ENCODE measurements around the gene RABAC1. TPM values are rescaled to one million over a fixed set of nuclear protein-coding genes. Genes with fewer than 3 reads are reported as not detected.

Gene RABAC1
- total and polyA plus RNA-seq, 10 of the 15 experiments (the other 5 are each of a cell fraction or from before 2014, with no cell fraction given), result 10.9 to 115 (median 49.2) TPM

DNA sequence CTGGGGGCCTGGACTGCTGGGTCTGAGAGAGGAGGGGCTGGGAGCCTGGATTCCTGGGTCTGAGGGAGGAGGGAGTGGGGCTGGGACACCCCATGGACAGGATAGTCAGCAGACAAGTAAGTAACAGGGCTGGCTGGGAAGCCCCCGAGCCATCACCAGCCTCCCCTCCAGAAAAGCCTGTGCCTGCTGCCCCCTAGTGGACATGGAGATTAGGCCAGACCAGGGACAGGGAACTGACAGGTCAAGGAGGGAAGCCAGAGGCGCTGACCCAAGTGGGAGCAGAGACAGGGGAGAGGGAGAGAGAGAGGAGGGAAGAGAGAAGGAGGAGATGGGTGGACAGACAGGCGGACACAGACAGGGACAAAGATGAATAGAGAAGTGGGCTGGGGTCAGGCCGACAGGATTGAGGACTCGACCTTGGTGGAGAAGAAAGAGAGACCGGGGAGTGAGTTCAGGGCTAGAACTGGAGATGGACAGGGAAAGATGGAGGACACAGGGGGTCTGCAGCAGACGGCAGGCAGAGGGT, 24.2 kb downstream of the RABAC1 start (continued):
- TF ChIP-seq, protein P1, sequence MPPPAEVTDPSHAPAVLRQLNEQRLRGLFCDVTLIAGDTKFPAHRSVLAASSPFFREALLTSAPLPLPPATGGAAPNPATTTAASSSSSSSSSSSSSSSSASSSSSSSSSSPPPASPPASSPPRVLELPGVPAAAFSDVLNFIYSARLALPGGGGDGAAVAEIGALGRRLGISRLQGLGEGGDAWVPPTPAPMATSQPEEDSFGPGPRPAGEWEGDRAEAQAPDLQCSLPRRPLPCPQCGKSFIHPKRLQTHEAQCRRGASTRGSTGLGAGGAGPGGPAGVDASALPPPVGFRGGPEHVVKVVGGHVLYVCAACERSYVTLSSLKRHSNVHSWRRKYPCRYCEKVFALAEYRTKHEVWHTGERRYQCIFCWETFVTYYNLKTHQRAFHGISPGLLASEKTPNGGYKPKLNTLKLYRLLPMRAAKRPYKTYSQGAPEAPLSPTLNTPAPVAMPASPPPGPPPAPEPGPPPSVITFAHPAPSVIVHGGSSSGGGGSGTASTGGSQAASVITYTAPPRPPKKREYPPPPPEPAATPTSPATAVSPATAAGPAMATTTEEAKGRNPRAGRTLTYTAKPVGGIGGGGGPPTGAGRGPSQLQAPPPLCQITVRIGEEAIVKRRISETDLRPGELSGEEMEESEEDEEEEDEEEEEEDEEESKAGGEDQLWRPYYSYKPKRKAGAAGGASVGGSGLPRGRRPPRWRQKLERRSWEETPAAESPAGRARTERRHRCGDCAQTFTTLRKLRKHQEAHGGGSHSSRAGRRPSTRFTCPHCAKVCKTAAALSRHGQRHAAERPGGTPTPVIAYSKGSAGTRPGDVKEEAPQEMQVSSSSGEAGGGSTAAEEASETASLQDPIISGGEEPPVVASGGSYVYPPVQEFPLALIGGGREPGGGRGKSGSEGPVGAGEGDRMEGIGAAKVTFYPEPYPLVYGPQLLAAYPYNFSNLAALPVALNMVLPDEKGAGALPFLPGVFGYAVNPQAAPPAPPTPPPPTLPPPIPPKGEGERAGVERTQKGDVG (CRISPR knock-in tag; IDR thresholded peaks at IDR 0.05), result no peak
- TF ChIP-seq, protein P2, sequence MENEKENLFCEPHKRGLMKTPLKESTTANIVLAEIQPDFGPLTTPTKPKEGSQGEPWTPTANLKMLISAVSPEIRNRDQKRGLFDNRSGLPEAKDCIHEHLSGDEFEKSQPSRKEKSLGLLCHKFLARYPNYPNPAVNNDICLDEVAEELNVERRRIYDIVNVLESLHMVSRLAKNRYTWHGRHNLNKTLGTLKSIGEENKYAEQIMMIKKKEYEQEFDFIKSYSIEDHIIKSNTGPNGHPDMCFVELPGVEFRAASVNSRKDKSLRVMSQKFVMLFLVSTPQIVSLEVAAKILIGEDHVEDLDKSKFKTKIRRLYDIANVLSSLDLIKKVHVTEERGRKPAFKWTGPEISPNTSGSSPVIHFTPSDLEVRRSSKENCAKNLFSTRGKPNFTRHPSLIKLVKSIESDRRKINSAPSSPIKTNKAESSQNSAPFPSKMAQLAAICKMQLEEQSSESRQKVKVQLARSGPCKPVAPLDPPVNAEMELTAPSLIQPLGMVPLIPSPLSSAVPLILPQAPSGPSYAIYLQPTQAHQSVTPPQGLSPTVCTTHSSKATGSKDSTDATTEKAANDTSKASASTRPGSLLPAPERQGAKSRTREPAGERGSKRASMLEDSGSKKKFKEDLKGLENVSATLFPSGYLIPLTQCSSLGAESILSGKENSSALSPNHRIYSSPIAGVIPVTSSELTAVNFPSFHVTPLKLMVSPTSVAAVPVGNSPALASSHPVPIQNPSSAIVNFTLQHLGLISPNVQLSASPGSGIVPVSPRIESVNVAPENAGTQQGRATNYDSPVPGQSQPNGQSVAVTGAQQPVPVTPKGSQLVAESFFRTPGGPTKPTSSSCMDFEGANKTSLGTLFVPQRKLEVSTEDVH (IDR thresholded peaks at IDR 0.05; ENCODE audit: low read depth, partially characterized antibody), result no peak

DNA sequence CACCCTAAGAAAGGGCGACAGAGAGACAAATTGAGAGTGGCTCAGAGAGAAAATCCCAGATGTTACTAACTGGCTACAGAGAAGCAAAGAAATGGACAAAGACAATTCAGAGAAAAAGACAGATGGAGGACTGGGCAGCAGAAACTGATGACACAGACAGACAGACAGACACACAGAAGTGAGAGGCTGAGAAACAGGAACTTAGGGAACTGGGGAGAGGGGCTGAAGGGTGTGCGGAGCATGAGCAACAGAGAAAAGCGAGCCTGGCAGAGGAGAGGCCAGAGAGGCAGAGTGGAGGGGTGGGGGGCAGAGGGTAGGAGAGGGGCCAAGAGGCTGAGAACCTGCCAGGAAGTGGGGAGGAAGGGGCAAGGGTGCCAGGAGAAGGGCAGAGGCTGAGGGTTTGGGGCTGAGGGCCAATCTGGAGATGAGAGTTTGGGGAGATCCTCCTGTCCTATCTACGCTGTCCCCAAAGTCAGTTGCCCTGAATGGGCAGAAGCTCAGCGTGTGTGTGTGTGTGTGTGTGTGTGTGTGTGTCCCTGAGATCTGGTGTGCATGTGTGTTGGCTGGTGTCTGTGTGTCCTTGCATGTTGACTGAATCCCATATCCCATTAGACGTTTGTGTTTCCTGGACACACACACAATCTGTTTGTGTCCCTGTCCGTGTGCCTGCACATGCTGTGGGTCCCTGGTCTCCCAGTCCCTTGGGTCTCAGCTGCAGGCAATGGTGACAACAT, 25.3 kb downstream of the RABAC1 start:
- no peak overlapping the region for H3K4me3 ChIP-seq
- SMC1A ChIA-PET (ENCODE audit: uncharacterized antibody, unreplicated experiment), result interaction anchor here (0.6 to 1.3 kb wide), 4 partner anchors 12 to 74 kb away, joined by 3 to 13 read pairs (median 3); no protein-coding TSS in a partner anchor
- TF ChIP-seq CEBPB (IDR thresholded peaks at IDR 0.05; ENCODE audit: borderline replicate concordance in 1 of 2, low read depth in 2 of 2, low read length in 2 of 2) (no peak), MEF2A (IDR thresholded peaks at IDR 0.05; ENCODE audit: insufficient read depth, low read depth, low read length) (no peak), NFYB (IDR thresholded peaks at IDR 0.05; ENCODE audit: insufficient read depth, low read depth, low read length) (no peak), NRF1 (conservative IDR thresholded peaks at IDR 0.05; ENCODE audit: low read depth, low read length) (no peak), MYB (IDR thresholded peaks at IDR 0.05; ENCODE audit: borderline replicate concordance, low read depth, low read length) (no peak), SREBF2 (IDR thresholded peaks at IDR 0.05; ENCODE audit: low read length) (no peak), SIN3A (IDR thresholded peaks at IDR 0.05; ENCODE audit: low read depth, low read length) (no peak), NR2C1 (IDR thresholded peaks at IDR 0.05) (no peak)

More for the DNA sequence above, 25.3 kb downstream of the RABAC1 start:
- H3K4me2 ChIP-seq (ENCODE audit: control insufficient read depth, insufficient read depth), result no peak overlapping the region
- intact Hi-C loops (cut with micrococcal nuclease; ENCODE audit: unreplicated experiment), result loop anchor here (2.0 kb wide), 2 partner anchors 17 to 47 kb away; no protein-coding TSS in a partner anchor
- no peak overlapping the region for H2AFZ ChIP-seq (ENCODE audit: control insufficient read depth, low read depth, low read length)
- peaks cover 6 to 10% of the 10 kb centered on the region in 2 experiments for H3K27me3 ChIP-seq (replicated peaks in 1 of 2; ENCODE audit: control insufficient read depth in 2 of 2, insufficient read depth in 2 of 2, low read length in 1 of 2)
- H3K27ac ChIP-seq (ENCODE audit: control insufficient read depth, insufficient read depth), result no peak overlapping the region
- ChIA-PET CTCF (interaction anchor here (0.6 to 1.7 kb wide), 8 partner anchors 9 to 73 kb away, joined by 3 to 12 read pairs (median 4); partner anchors contain the start of gene RPS19), RAD21 (ENCODE audit: unreplicated experiment) (interaction anchor here (0.6 to 1.5 kb wide), 5 partner anchors 13 to 309 kb away, joined by 3 to 11 read pairs (median 7); partner anchors contain the start of gene RPS19), POLR2A (interaction anchor here (1.0 kb wide), 1 partner anchor 61 kb away, joined by 8 read pairs; no protein-coding TSS in a partner anchor)
- 27% methylated on average over 6 of the region's 7 CpGs for WGBS (ENCODE audit: insufficient coverage, insufficient replicate concordance, low lambda C conversion rate, missing lambda C conversion rate)
- no peaks in the 10 kb centered on the region for H4K20me1 ChIP-seq (ENCODE audit: control insufficient read depth, insufficient read depth)
- H3K36me3 ChIP-seq (ENCODE audit: control insufficient read depth in 2 of 2, insufficient read depth in 2 of 2, low read length in 1 of 2), result no peaks in the 10 kb centered on the region
- H3K9me3 ChIP-seq (replicated peaks; ENCODE audit: control insufficient read depth, insufficient read depth, low read length), result no peaks in the 10 kb centered on the region
- no TSS peak for BruUV-seq (replicated peaks)
- no peak for DNase-seq (ENCODE audit: low read depth, low spot score)
- in situ Hi-C loops (cut with MboI), result loop anchor here (25.0 kb wide), 1 partner anchor 1828 kb away; the partner anchor contains the start of gene SMG9
- no peaks in the 10 kb centered on the region for H3K79me2 ChIP-seq (ENCODE audit: control insufficient read depth, insufficient read depth, low read length)
- peaks cover 28% of the 10 kb centered on the region for H3K4me1 ChIP-seq (ENCODE audit: control insufficient read depth, insufficient read depth, low read length)
- no peak for ATAC-seq
- H3K9ac ChIP-seq (ENCODE audit: control insufficient read depth, insufficient read depth, low read length), result no peak overlapping the region
- no peak for FAIRE-seq
